Left ventricle myocardium inferior (tissue), 1 donor: ENCODE results near the gene NRXN2. TPM values are rescaled to one million over a fixed set of nuclear protein-coding genes. Genes with fewer than 3 reads are reported as not detected.

Source experiments
- DNase-seq: peaks from one replicate; pipeline ENCODE4 v3.0.0-alpha.2; 2020
- H3K27ac ChIP-seq: fragments of 200-600 bp; replicated peaks from 2 replicates; pipeline ENCODE4 v1.8.0; 2021
- H3K27me3 ChIP-seq: fragments of 200-600 bp; 2 replicates; pipeline ENCODE4 v1.8.0; 2021; ENCODE audit warnings: low read depth
- H3K36me3 ChIP-seq: fragments of 200-600 bp; 2 replicates; pipeline ENCODE4 v1.8.0; 2021
- H3K4me1 ChIP-seq: fragments of 200-600 bp; 2 replicates; pipeline ENCODE4 v1.8.0; 2021
- H3K4me3 ChIP-seq: fragments of 200-600 bp; 2 replicates; pipeline ENCODE4 v1.8.0; 2021; ENCODE audit warnings: mild to moderate bottlenecking, moderate library complexity
- H3K9me3 ChIP-seq: fragments of 200-600 bp; replicated peaks from 2 replicates; pipeline ENCODE4 v1.8.0; 2021
- CTCF ChIP-seq: fragments of 200-600 bp; IDR thresholded peaks from 2 replicates; pipeline ENCODE4 v1.8.0; 2021; ENCODE audit warnings: antibody characterized with exemption, mild to moderate bottlenecking, borderline replicate concordance
- intact Hi-C: fragments of 100-400 bp; cut with micrococcal nuclease; formaldehyde crosslinking; loops from one replicate; pipeline ENCODE4 v1.11.0; 2022
- total RNA-seq: library from RNA; stranded (reverse); fragmentation: NEBNext Ultra II Directional; extraction: Animal tissue kit (Norgen Biotek cat#: 25700); gene quantifications from one replicate; pipeline ENCODE4 v1.2.1, GENCODE V29; 2021
- donor health status: DM: no; HTN: yes; CAD: no; lungs with severe emphysema.

NRXN2 gene
- total RNA-seq, 1 donor from 2014 or later = 0.71 TPM

- H3K27me3 ChIP-seq = no peaks in the 10 kb centered on the region
- H3K36me3 ChIP-seq = peaks cover 35% of the 10 kb centered on the region
- H3K9me3 ChIP-seq = no peaks in the 10 kb centered on the region
- TF ChIP-seq CTCF = no peak
- DNase-seq = no peak
- no peak overlapping the region for H3K27ac ChIP-seq
- no peak overlapping the region for H3K4me3 ChIP-seq
- intact Hi-C loops = no loop called here
- H3K4me1 ChIP-seq = peaks cover 10% of the 10 kb centered on the region
Measured at GRCh38 chr11:64750361-64751054, 27.5 kb upstream of the NRXN2 start.

- TF ChIP-seq CTCF = no peak
- H3K9me3 ChIP-seq = no peaks in the 10 kb centered on the region
- no peak overlapping the region for H3K4me3 ChIP-seq
- H3K27me3 ChIP-seq = no peaks in the 10 kb centered on the region
- intact Hi-C loops = no loop called here
- DNase-seq = peak; percentile 5
- no peak overlapping the region for H3K27ac ChIP-seq
- peaks cover 27% of the 10 kb centered on the region for H3K36me3 ChIP-seq
- peaks cover 31% of the 10 kb centered on the region for H3K4me1 ChIP-seq
Measured at GRCh38 chr11:64747961-64748665, 25.1 kb upstream of the NRXN2 start.

GRCh38 chr11:64746486-64746885 is 23.5 kb upstream of the NRXN2 start:
- peaks cover 10% of the 10 kb centered on the region for H3K36me3 ChIP-seq
- DNase-seq = no peak
- no peaks in the 10 kb centered on the region for H3K27me3 ChIP-seq
- H3K4me1 ChIP-seq = peaks cover 47% of the 10 kb centered on the region
- intact Hi-C loops = no loop called here
- TF ChIP-seq CTCF = no peak
- no peaks in the 10 kb centered on the region for H3K9me3 ChIP-seq
- peak overlapping the region; percentile 77 for H3K4me3 ChIP-seq
- peak overlapping the region; percentile 99 for H3K27ac ChIP-seq

- H3K27me3 ChIP-seq = no peaks in the 10 kb centered on the region
- peaks cover 49% of the 10 kb centered on the region for H3K4me1 ChIP-seq
- no peak for TF ChIP-seq CTCF
- DNase-seq = peak; percentile 92
- H3K27ac ChIP-seq = peak overlapping the region; percentile 99
- H3K9me3 ChIP-seq = no peaks in the 10 kb centered on the region
- intact Hi-C loops = no loop called here
- peaks cover 13% of the 10 kb centered on the region for H3K36me3 ChIP-seq
- H3K4me3 ChIP-seq = peak overlapping the region; percentile 77
Measured at GRCh38 chr11:64745521-64746328, 22.7 kb upstream of the NRXN2 start.

- Histone ChIP-seq H3K36me3 (peaks cover 7% of the 10 kb centered on the region), H3K27me3 (no peaks in the 10 kb centered on the region), H3K9me3 (no peaks in the 10 kb centered on the region), H3K4me1 (peaks cover 49% of the 10 kb centered on the region), H3K27ac (peak overlapping the region; percentile 99), H3K4me3 (peak overlapping the region; percentile 77)
- DNase-seq = peak; percentile 88
- intact Hi-C loops = no loop called here
- no peak for TF ChIP-seq CTCF
Measured at GRCh38 chr11:64745189-64745520, 22.2 kb upstream of the NRXN2 start.
